WTC11 (cell line): ENCODE results near the gene GPBP1L1. TPM values are rescaled to one million over a fixed set of nuclear protein-coding genes. Genes with fewer than 3 reads are reported as not detected.
A peak's percentile ranks its signal among the peaks of the same experiment; 100 is the strongest.
"Not testable (repeated sequence)": the region's sequence is repeated elsewhere in the genome, so short reads cannot be mapped to it uniquely, and the experiment has no call there.

Experiments
- ATAC-seq: fragments of 200-7000 bp; cut with Tn5 transposase; 2 replicates; pipeline ENCODE4 v1.10.0; 2021; ENCODE audit warnings: mild to moderate bottlenecking, moderate library complexity
- CTCF ChIA-PET: fragments of 300-600 bp; sonication (Branson Sonifier 250); formaldehyde crosslinking; loops from one replicate; lab custom pipeline; 2021; ENCODE audit warnings: antibody characterized with exemption; lab: Charles Lee
- POLR2A ChIA-PET: fragments of 350-600 bp; sonication (Branson Sonifier 250); formaldehyde crosslinking; loops from one replicate; lab custom pipeline; 2021; ENCODE audit warnings: antibody characterized with exemption; lab: Charles Lee
- DNase-seq: peaks from one replicate; pipeline ENCODE4 v3.0.0; 2021; ENCODE audit warnings: low spot score
- H3K27ac Mint-ChIP-seq: 2 replicates; pipeline ENCODE4 v1.8.0; 2021; ENCODE audit warnings: mixed read lengths
- H3K27me3 Mint-ChIP-seq: 2 replicates; pipeline ENCODE4 v1.8.0; 2021; ENCODE audit warnings: low read depth, mild to moderate bottlenecking, moderate library complexity, mixed read lengths
- H3K36me3 Mint-ChIP-seq: 2 replicates; pipeline ENCODE4 v1.8.0; 2021; ENCODE audit warnings: mixed read lengths
- H3K4me1 Mint-ChIP-seq: 2 replicates; pipeline ENCODE4 v1.8.0; 2022; ENCODE audit warnings: mixed read lengths
- H3K4me3 Mint-ChIP-seq: 2 replicates; pipeline ENCODE4 v1.8.0; 2021; ENCODE audit warnings: mild to moderate bottlenecking, moderate library complexity, mixed read lengths
- H3K9me3 Mint-ChIP-seq: 2 replicates; pipeline ENCODE4 v1.8.0; 2021; ENCODE audit warnings: mixed read lengths
- CREB1 ChIP-seq: sonication (generic); formaldehyde crosslinking; IDR thresholded peaks from 2 replicates; pipeline ENCODE4 v1.8.0; 2023; ENCODE audit warnings: mild to moderate bottlenecking, missing genetic modification reagents
- NR3C1 ChIP-seq: sonication (generic); formaldehyde crosslinking; conservative IDR thresholded peaks from 2 replicates; pipeline ENCODE4 v1.8.1; 2023; ENCODE audit warnings: low read depth, mild to moderate bottlenecking, missing genetic modification reagents
- OVOL2 ChIP-seq: fragments of 250-450 bp; sonication (Bioruptor Pico); IDR thresholded peaks from 2 replicates; pipeline ENCODE4 v1.9.0; 2021; ENCODE audit warnings: mild to moderate bottlenecking, borderline replicate concordance
- ZNF416 ChIP-seq: fragments of 250-450 bp; sonication (Bioruptor Pico); IDR thresholded peaks from 2 replicates; pipeline ENCODE4 v1.9.0; 2021; ENCODE audit warnings: mild to moderate bottlenecking, inconsistent platforms
- ZNF671 ChIP-seq: fragments of 250-450 bp; sonication (Bioruptor Pico); IDR thresholded peaks from 2 replicates; pipeline ENCODE4 v1.8.0; 2021; ENCODE audit warnings: mild to moderate bottlenecking
- total RNA-seq: library from RNA; stranded (reverse); gene quantifications from 3 replicates; pipeline ENCODE4 v1.2.3, GENCODE V29; 2021
- TF ChIP-seq, protein P1 (sequence below): sonication (generic); formaldehyde crosslinking; IDR thresholded peaks from 2 replicates; pipeline ENCODE4 v1.8.1; 2023; ENCODE audit warnings: mild to moderate bottlenecking, moderate library complexity, missing genetic modification reagents
- TF ChIP-seq, protein P2 (sequence below): sonication (generic); formaldehyde crosslinking; IDR thresholded peaks from 2 replicates; pipeline ENCODE4 v1.8.1; 2023; ENCODE audit warnings: mild to moderate bottlenecking, missing genetic modification reagents, moderate library complexity
- TF ChIP-seq, protein P3 (sequence below): fragments of 250-450 bp; sonication (Bioruptor Pico); IDR thresholded peaks from 2 replicates; pipeline ENCODE4 v1.9.0; 2021; ENCODE audit warnings: mild to moderate bottlenecking
- TF ChIP-seq, protein P4 (sequence below): sonication (generic); formaldehyde crosslinking; IDR thresholded peaks from 2 replicates; pipeline ENCODE4 v1.8.1; 2022; ENCODE audit warnings: low read depth, mild to moderate bottlenecking, moderate library complexity, missing genetic modification reagents, borderline replicate concordance
- TF ChIP-seq, protein P5 (sequence below): fragments of 250-450 bp; sonication (Bioruptor Pico); IDR thresholded peaks from 2 replicates; pipeline ENCODE4 v1.9.0; 2021; ENCODE audit warnings: mild to moderate bottlenecking, borderline replicate concordance
- TF ChIP-seq, protein P6 (sequence below): sonication (generic); formaldehyde crosslinking; IDR thresholded peaks from 2 replicates; pipeline ENCODE4 v1.8.1; 2023; ENCODE audit warnings: mild to moderate bottlenecking, missing genetic modification reagents, moderate library complexity

Gene GPBP1L1
- total RNA-seq, 1 experiment from 2014 or later = 126 TPM

DNA sequence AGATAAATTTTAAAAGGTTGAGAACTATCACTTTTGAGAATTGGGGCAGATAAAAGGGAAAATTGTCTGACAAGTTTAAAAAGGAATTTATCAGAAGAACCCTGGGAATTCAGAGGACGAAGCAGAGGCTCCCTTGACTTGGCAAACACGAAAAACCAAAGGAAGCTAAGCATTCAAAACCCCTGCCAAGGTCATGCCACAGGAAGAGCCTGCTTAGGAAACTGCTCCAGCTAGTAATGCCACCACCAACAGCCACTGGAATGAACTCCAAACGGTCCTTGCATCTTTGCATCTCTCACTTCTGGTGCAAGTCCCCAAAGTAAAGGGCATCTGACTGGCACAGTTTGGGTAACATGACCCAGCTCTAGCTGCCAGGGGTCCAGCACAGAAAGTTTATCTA, 7.2 kb downstream of the GPBP1L1 start (continued):
- TF ChIP-seq, protein P1, sequence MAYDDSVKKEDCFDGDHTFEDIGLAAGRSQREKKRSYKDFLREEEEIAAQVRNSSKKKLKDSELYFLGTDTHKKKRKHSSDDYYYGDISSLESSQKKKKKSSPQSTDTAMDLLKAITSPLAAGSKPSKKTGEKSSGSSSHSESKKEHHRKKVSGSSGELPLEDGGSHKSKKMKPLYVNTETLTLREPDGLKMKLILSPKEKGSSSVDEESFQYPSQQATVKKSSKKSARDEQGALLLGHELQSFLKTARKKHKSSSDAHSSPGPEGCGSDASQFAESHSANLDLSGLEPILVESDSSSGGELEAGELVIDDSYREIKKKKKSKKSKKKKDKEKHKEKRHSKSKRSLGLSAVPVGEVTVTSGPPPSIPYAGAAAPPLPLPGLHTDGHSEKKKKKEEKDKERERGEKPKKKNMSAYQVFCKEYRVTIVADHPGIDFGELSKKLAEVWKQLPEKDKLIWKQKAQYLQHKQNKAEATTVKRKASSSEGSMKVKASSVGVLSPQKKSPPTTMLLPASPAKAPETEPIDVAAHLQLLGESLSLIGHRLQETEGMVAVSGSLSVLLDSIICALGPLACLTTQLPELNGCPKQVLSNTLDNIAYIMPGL (CRISPR knock-in tag) = no peak

DNA sequence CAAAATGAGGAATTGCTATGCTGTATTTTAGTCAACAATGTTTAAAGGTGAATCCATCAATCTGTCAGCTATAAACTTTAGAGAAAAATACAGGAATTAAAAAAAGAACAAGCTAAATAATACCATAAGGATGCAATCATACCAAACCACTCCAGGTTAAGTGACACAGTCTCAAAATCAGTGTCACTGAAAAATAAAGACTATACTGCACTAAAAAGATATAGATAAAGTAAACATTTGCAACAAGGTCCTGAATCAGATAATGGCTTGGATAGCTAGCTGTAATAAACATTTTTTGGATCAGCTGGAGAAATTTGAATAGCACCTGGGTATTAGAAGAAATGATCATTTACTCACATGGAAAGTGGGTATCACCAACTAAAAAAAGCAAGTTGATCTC, 7.8 kb downstream of the GPBP1L1 start:
- ChIA-PET CTCF (interaction anchor here (0.6 kb wide), 1 partner anchor 545 kb away, joined by 3 read pairs; no protein-coding TSS in a partner anchor), POLR2A (interaction anchor here (0.6 kb wide), 1 partner anchor 398 kb away, joined by 3 read pairs; no protein-coding TSS in a partner anchor)
- H3K9me3 Mint-ChIP-seq = no peaks in the 10 kb centered on the region
- H3K4me1 Mint-ChIP-seq = peaks cover 74% of the 10 kb centered on the region
- H3K4me3 Mint-ChIP-seq = no peak overlapping the region
- no peaks in the 10 kb centered on the region; the same call in 1 of the 2 replicates for H3K36me3 Mint-ChIP-seq
- ATAC-seq = no peak
- H3K27me3 Mint-ChIP-seq = no peaks in the 10 kb centered on the region
- TF ChIP-seq CREB1 (CRISPR knock-in tag) (no peak), ZNF416 (CRISPR knock-in tag) (no peak)
- TF ChIP-seq, protein P2, sequence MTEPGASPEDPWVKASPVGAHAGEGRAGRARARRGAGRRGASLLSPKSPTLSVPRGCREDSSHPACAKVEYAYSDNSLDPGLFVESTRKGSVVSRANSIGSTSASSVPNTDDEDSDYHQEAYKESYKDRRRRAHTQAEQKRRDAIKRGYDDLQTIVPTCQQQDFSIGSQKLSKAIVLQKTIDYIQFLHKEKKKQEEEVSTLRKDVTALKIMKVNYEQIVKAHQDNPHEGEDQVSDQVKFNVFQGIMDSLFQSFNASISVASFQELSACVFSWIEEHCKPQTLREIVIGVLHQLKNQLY = no peak
- DNase-seq = no peak
- H3K27ac Mint-ChIP-seq = no peak overlapping the region

DNA sequence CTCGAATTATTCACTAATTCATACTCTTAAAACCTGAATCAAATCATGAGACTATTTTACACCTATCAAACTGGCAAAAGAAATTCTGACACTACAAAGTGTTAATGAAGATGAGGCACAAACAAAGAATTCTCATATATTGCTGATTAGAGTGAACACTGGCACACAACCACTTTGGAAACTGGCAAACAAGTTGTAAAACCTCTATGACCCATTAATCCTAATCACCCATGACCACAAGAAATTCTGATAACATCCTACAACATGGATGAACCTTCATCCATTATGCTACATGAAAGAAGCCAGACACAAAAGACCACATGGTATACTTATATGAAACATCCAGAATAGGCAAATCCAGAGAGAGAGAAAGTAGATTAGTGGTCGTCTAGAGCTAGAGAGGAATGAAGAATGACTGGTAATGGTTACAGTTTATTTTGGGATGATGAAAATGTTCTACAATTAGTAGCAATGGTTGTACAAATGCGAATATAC, 8.5 kb downstream of the GPBP1L1 start:
- peak overlapping the region; percentile 3; the same call in 1 of the 2 replicates for H3K4me3 Mint-ChIP-seq
- ATAC-seq (no peak), DNase-seq (no peak)
- peak overlapping the region; percentile 61 for H3K27ac Mint-ChIP-seq
- ChIA-PET CTCF (interaction anchor here (0.6 kb wide), 1 partner anchor 546 kb away, joined by 3 read pairs; no protein-coding TSS in a partner anchor), POLR2A (interaction anchor here (0.8 kb wide), 1 partner anchor 11 kb away, joined by 6 read pairs; no protein-coding TSS in a partner anchor)
- no peaks in the 10 kb centered on the region for H3K9me3 Mint-ChIP-seq
- TF ChIP-seq, protein P3, sequence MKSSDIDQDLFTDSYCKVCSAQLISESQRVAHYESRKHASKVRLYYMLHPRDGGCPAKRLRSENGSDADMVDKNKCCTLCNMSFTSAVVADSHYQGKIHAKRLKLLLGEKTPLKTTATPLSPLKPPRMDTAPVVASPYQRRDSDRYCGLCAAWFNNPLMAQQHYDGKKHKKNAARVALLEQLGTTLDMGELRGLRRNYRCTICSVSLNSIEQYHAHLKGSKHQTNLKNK = no peak
- no peak for TF ChIP-seq NR3C1 (CRISPR knock-in tag)
- TF ChIP-seq, protein P4, sequence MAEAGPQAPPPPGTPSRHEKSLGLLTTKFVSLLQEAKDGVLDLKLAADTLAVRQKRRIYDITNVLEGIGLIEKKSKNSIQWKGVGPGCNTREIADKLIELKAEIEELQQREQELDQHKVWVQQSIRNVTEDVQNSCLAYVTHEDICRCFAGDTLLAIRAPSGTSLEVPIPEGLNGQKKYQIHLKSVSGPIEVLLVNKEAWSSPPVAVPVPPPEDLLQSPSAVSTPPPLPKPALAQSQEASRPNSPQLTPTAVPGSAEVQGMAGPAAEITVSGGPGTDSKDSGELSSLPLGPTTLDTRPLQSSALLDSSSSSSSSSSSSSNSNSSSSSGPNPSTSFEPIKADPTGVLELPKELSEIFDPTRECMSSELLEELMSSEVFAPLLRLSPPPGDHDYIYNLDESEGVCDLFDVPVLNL (CRISPR knock-in tag) = no peak
- no peak for TF ChIP-seq ZNF671 (CRISPR knock-in tag)
- TF ChIP-seq OVOL2 (CRISPR knock-in tag) = no peak
- TF ChIP-seq, protein P1 (CRISPR knock-in tag) = no peak
- H3K27me3 Mint-ChIP-seq = no peaks in the 10 kb centered on the region
- no peaks in the 10 kb centered on the region; the same call in 1 of the 2 replicates for H3K36me3 Mint-ChIP-seq
- H3K4me1 Mint-ChIP-seq = peaks cover 72% of the 10 kb centered on the region

DNA sequence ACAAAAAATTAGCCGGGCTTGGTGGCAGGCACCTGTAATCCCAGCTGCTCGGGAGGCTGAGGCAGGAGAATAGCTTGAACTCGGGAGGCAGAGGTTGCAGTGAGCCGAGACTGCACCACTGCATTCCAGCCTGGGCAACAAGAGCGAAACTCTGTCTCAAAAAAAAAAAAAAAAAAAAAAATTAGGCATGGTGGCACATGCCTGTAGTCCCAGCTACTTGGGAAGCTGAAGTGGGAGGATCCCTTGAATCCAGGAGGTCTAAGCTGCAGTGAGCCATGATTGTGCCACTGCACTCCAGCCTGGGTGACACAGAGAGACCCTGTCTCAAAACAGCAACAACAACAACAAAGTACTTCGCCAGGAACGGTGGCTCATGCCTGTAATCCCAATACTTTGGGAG, 9.8 kb downstream of the GPBP1L1 start:
- ChIA-PET POLR2A (interaction anchor here (1.8 kb wide), 1 partner anchor 10 kb away, joined by 7 read pairs; the partner anchor contains the start of gene GPBP1L1), CTCF (interaction anchor here (0.7 kb wide), 2 partner anchors 296 to 498 kb away, joined by 3 to 4 read pairs; partner anchors contain the start of gene TSPAN1)
- peaks cover 59% of the 10 kb centered on the region for H3K4me1 Mint-ChIP-seq
- H3K27ac Mint-ChIP-seq = peak overlapping the region; percentile 89
- not testable (repeated sequence) for H3K4me3 Mint-ChIP-seq, ATAC-seq, H3K9me3 Mint-ChIP-seq, DNase-seq, H3K36me3 Mint-ChIP-seq, H3K27me3 Mint-ChIP-seq

DNA sequence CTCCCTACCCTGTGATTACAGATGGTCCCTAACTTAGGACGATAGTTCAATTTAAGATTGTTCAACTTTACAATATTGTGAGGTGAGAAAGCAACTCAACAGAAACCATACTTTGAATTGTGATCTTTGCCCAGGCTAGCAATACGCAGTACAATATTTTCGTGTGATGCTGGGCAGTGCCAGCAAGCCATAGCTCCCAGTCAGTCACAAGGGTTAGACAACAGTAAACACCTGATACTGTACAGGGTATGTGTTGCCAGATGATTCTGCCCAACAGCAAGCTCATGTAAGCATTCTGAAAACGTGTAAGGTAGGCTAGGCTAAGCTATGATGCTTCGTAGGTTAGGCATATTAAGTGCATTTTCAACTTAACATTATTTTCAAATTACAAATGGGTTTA, 11.9 kb downstream of the GPBP1L1 start:
- Mint-ChIP-seq H3K27ac (peak overlapping the region; percentile 24; the same call in 1 of the 2 replicates), H3K4me1 (peaks cover 38% of the 10 kb centered on the region), H3K36me3 (peaks cover 4% of the 10 kb centered on the region), H3K27me3 (no peaks in the 10 kb centered on the region), H3K9me3 (no peaks in the 10 kb centered on the region), H3K4me3 (no peak overlapping the region)
- DNase-seq (no peak), ATAC-seq (no peak)
- CTCF ChIA-PET = no interaction called here
- POLR2A ChIA-PET = no interaction called here
- TF ChIP-seq, protein P5, sequence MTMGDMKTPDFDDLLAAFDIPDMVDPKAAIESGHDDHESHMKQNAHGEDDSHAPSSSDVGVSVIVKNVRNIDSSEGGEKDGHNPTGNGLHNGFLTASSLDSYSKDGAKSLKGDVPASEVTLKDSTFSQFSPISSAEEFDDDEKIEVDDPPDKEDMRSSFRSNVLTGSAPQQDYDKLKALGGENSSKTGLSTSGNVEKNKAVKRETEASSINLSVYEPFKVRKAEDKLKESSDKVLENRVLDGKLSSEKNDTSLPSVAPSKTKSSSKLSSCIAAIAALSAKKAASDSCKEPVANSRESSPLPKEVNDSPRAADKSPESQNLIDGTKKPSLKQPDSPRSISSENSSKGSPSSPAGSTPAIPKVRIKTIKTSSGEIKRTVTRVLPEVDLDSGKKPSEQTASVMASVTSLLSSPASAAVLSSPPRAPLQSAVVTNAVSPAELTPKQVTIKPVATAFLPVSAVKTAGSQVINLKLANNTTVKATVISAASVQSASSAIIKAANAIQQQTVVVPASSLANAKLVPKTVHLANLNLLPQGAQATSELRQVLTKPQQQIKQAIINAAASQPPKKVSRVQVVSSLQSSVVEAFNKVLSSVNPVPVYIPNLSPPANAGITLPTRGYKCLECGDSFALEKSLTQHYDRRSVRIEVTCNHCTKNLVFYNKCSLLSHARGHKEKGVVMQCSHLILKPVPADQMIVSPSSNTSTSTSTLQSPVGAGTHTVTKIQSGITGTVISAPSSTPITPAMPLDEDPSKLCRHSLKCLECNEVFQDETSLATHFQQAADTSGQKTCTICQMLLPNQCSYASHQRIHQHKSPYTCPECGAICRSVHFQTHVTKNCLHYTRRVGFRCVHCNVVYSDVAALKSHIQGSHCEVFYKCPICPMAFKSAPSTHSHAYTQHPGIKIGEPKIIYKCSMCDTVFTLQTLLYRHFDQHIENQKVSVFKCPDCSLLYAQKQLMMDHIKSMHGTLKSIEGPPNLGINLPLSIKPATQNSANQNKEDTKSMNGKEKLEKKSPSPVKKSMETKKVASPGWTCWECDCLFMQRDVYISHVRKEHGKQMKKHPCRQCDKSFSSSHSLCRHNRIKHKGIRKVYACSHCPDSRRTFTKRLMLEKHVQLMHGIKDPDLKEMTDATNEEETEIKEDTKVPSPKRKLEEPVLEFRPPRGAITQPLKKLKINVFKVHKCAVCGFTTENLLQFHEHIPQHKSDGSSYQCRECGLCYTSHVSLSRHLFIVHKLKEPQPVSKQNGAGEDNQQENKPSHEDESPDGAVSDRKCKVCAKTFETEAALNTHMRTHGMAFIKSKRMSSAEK (CRISPR knock-in tag) = no peak
- TF ChIP-seq, protein P6, sequence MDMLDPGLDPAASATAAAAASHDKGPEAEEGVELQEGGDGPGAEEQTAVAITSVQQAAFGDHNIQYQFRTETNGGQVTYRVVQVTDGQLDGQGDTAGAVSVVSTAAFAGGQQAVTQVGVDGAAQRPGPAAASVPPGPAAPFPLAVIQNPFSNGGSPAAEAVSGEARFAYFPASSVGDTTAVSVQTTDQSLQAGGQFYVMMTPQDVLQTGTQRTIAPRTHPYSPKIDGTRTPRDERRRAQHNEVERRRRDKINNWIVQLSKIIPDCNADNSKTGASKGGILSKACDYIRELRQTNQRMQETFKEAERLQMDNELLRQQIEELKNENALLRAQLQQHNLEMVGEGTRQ (CRISPR knock-in tag) = no peak
